IPS-11a (cell line): Measurements from ENCODE around the gene HOXA3.

Experiments used
- H3K4me3 ChIP-seq: one replicate; pipeline ENCODE4 v1.5.1; 2013; ENCODE audit warnings: low read depth, low read length, control low read depth

Gene HOXA3

DNA sequence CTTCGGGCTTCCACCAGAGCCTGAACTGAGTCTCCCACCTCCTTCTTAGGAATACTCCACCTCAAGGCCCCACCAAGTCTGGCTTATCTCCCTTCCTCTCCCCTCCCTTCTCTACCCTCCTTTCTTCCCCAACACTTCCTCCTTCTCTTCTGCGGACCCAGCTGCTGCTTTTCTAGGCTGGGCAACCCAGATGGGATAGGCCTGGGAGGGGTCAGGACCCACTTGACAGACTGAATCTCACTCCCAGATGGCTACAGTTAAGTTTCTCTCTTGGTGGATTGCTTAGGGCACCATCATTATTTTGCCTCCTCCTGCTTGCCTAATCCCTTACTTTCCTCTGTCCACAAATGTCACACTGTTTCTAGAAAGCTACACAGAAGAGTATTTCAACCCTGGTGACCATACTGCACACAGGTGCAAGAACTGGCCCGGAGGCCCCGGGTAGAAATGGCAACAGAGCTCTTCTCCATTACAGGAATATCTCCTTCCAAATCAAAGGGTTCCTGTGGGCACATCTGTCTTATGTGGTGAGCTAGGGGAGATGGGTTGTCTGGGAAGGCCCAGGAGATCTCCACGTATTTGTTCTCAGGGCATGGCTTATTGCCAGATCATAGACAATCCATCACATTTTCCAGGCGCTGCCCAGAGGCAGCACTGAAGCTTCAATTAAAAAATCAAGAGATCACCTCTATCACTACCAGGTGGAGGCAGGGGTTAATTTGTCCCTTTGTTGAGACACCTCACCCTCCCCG, 37.8 kb upstream of the HOXA3 start:
- no peak overlapping the region for H3K4me3 ChIP-seq

DNA sequence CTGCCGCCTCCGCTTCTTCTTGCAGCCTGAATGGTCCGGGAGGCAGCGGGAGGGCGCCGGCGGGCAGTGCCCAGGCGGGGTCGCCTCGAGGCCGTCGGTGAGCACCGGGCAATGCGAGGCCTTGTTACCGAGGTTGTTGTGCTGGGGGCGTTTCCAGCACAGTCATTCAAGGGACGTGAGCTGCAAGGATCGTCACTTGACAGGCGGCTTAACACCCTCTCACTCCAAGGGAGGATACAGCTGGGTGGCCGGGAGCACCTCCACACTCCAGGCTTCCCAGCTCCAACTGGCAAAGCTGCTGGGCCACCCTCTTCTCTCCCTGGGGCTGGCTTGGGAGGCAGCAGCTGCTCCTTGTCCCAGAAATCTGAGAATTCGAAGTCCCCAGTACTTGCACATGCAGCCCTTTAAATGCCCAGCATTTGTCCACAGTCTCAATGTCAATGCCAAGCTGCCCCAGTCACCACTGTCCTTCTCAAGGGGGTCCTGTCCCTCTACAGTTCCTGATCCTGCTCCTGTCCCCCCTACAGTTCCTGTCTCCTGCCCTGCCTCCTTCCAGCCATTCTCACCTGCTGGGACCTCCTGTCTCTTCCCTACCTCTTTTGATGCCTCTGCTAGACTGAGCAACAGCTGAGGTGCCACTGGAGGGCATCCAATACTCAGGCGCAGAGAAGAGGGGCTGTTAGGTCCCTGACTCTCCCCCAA, 37.1 kb upstream of the HOXA3 start:
- H3K4me3 ChIP-seq = no peak overlapping the region

DNA sequence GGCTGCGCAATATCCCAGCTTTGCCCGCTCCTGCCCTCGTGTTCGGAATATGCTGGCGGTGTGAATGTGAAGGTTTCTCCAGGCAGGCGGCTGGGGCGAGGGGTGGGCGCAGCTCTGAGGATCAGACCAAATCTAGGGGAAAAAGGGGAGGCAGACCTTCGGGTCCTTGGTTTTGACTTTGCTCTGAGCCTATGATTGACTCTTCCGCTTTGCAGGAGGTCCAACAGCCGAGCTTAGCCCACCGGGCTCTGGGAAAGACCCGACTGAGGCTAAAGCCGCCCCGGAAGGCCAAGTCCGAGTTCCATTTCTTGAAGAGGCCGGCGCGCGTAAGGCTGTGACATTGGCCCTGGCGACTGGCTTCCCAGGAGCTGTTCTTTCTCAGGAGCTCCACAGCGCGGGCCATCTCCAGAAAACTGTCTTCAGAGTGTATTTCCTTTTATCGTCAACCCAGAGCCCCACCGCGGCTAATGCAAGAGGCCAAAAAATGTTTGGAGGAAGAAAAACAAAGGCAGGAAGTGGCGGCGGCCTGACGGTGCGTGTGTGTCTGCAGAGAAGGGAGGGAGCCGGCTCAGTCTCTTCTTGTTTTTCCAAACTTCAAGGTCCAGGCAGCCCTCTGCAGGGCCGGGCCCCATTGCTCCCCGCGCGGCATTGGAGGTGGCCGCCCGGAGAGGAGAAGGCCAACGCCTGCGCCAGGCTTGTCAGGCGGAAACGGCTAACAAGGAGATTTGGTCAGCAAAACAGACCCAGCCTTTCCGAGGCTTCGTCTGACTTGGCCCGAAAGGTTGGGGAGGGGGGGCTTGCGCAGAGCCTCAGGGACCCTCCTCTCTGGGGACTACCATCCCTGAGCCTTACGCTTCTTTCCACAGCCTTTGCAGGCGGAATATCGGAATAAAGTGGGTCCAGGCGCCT, 36.3 kb upstream of the HOXA3 start:
- no peak overlapping the region for H3K4me3 ChIP-seq

DNA sequence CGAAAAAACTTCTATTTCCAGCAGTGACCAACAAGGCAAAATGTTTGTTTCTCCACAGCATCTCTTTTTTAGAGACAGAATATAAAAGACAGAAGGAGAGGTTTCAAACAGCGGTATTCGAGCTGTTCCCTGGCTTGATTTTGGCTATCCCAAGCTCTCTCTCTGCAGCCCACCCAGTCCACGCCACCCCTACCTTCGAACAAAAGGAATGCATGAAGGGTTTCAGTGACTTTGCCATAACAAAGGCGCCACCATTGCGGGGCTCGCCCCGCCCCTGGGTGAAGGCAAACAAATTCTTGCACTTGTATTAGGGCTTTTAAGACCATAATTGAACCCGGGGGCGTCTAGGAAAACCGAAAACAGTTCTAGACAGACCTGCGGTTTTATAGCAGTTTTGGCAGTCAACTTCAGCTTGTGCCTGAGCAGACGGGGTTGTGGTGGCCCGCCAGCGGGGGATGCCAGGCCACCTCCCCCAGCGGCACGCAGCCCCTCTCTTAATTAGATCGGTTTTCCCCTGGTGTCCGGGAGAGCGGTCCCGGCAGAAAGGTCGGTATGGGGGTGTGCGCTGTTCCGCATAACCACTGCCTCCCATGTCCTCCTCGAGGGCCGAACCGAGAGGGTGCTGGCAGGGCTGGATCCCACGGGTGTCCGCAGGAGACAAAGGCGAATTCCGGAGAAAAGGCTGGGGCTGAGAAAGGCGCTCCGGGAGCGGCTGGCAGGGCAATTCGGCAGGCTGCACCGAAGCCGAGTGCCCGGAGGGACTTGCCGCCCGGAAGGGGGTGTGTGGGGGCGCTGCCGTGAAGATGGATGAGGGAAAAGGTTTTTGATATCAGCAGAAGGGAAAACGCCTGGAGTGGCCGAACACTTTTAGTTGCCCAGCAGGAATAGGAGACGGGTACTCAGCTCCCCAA, 35.3 kb upstream of the HOXA3 start:
- no peak overlapping the region for H3K4me3 ChIP-seq

DNA sequence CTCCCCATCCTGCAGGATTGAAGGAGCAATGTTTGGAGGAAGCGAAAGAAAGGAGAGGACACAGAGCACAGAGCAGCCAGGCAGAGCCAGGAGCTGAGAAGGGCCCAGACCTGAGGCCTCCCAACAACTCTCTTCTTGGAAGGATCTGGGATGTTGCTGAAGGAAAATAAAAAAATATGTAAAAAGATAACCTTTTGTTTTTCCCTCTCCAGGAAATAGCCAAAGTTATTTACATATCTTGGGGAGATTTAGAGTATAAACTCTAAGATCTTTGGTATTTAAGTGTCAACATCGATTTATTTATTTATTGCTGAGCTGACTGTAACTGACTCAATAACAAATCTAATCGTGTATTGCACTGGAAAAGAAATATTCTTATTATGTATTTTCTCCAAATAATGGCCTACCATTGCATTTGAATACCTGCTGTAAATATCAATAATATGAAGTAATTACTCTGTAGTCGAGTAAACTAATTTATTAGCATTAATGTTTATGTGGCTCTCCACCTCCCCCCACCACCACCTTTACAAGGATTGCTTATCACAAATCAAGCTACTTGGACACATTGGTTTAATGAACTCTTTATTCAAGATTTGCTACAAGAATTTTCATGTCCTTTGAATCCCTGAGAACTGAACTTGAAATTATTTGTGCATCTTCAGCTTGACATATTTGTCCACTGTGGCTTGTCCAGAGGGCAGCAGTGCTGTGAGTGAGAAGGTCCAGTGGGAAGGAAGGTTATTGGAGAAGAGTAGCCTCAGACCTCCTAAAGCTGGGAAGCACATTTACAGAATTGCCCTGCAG, 34.5 kb upstream of the HOXA3 start:
- no peak overlapping the region for H3K4me3 ChIP-seq

DNA sequence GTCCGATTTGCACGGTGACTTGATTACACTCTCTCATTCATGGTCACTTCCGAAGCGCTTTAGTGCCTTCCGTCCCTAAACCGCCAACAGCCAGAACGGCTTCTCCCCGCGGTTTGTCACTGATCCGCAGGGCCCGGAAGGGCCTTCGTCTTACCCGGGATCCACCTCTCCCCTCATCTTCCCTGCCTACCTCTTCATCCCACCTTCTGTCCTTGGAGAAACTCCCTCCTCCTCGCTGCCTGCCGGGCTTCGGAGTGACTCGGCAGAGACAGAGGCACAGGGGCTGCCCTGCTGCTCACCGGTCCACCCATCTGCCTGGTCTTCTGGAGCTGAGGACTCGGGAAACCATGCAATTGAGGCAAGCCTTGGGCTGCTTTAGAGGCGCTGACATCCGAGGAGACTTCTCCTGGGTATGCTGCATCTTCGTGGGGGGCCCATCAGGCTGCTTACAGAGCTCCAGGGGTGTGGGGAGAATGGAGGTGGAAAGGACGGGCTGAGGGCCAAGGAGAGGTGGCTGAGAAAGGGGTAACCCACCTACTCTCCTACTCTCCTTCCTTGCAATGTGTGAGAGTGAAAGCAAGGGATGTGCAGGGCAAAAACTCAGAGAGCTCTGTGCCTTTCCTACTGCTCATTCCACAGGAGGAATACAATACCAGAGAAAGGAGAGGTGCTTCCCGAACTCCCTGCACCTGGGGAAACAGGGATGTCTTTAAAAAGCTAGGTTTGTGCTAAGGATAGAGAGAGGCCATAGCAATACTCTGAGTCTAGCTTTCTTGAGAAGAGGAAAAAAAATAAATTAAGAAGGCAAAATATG, 33.7 kb upstream of the HOXA3 start:
- no peak overlapping the region for H3K4me3 ChIP-seq

DNA sequence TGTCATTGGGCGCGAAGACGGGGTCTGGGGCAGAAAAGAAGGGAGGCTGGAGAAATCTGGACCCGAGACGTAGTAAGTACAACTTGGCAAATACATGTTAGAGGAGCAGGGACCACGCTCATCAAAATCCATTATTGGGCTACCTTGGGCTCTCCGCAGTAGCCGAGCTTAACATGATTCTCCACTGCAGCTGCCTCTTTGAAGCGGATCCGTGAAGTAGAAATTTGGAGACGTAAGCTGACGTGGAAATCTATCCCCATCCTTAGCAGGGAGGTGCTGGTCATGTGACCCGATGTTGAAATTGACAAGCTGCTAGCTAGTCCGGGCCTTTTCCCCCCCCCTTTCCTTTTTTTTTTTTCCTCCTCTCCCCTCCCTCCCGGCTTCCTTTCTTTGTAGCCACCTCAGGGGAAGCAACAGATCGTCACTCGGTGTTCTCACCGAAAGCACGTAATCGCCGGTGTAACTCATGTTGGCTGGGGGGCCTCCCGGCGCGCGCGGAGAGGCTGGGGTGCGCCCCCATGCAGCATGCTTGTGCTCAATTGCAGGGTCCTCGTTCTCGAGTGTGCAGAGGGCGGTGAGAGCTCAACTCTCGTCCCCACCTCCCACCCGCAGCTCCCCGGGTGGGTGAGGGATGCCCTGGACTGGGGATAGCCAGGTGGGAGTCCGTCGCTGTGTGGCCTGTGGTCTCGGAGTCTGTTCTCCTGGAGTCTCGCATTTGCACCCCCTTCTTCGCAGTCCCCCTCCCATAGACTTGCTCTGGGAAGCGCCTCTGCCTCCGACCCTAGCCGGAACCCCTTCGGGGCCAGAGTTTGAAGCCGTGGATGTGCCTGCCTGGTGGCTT, 32.9 kb upstream of the HOXA3 start, which contains the start of gene HOXA11:
Gene HOXA11 (minus strand): TSS at position 220 of the 841 bp plus-strand sequence. CDS start 88 bp downstream, at position 132.
- H3K4me3 ChIP-seq = no peak within 1 kb of the TSS

DNA sequence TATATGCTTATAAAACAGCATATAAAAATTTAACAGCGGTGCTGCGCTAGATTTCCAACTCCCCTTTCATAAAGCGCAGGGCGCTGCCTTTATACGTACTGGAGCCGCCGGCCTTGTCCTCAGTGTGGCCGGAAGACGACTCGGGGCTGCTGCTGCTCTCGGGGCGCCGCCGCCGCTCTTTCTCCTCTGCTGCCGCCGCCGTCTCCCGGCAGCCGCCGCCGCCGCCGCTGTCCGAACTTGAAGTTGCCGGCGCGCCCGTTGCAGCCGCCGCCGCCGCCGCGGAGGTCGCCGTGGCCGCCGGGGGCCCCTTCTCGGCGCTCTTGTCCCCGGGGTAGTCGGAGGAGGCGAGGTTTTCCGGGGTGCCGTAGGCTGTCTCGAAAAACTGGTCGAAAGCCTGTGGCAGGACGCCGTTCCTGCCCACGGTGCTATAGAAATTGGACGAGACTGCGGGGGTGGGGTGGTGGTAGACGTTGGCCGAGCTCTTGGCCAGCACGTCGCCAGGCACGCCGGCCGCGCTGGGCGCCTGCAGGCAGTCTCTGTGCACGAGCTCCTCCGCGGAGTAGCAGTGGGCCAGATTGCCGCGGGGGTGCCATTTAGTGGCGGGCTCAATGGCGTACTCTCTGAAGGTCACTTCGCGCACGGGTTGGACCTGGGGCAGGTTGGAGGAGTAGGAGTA, 32.1 kb upstream of the HOXA3 start:
- H3K4me3 ChIP-seq = no peak overlapping the region

DNA sequence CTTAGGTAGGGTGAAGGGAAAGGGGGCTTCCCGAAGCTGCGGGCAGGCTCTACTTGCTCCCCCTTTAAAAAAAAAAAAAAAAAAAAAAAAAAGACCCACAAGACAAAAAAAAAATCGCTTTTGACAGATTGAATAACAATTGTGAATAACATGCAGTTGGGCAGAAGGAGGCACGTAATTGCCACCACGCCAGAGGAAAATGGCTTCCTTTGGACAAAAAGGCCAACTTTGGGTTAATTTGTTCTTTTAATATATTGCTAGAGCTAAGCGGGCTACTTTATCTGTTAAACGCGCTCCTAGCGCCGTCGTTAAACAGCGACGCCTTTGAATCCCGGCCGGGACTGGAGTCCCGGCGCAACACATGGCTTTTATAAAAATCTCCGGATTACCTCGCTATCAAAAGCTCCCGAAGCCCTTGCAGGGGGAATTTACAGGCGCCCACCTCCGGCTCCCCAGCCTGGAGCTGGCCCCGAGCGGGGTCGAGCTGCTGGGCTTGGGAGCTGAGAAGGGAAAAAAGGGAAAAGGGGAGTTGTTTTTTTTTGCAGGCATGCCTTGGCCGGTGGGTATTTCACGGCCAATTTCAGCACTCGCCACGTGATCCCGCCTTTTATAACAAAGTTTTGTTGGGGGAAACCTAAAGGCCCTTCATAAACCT, 31.4 kb upstream of the HOXA3 start:
- no peak overlapping the region for H3K4me3 ChIP-seq

DNA sequence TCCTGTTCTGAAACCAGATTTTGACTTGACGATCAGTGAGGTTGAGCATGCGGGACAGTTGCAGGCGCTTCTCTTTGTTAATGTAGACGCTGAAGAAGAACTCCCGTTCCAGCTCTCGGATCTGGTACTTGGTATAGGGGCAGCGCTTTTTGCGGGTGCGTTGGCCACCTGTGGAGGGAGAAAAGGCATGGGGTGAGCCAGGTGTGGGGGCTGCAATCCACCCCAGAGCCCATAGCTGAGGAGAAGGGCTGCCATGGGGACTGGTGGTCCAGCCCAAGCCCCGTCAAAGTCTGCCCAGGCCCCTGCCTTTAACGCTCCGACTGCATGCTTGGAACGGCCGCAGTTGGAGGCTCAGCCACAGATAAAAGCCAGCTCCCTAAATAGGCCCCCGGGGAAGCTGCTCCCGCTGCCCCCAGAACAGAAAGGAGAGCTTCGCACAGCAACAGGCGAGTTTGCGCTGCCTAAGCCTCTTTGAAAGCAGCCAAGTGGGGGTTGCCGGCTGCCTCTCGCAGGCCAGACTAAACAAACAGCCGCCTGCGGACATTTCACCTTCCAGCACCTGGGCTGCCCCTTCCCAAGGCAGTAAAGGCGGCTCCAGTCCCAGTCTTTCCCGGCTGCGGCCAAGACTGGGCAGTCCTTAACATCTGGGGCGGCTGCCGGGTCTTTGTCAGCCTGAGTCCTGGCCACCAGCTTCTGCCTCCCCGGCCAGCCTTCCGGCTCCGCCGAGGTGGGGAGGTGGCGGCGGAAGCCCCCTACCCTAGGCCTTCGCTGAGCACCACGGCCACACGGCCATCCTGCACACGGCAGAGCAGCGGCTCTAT, 30.7 kb upstream of the HOXA3 start:
- H3K4me3 ChIP-seq = no peak overlapping the region

DNA sequence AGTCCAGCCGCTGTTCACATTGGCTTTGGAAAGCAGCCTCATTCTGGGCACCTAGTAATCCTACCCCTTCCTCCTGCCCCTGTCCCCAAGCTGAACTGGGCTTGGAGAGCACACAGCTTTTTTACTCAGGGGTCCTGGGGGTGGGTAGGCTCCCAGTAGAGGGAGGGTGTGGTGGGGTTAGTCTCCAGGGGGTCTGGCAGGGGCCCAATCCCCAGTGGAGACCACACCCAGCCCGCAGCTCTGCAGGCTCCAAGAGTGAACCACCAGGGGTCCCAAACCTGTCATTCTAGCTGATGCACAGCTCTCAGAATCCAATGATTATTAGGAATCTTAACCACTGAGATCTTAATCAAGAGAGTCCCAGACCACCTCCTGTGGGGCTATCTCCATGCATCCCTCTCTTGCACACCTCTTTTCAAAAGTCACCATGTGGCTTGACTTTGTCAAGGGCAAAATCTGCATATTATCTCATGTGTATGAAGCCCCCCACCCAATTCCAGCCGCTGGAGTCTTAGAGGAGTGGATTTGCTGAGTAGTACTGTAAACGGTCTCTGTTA, 30.0 kb upstream of the HOXA3 start:
- no peak overlapping the region for H3K4me3 ChIP-seq

DNA sequence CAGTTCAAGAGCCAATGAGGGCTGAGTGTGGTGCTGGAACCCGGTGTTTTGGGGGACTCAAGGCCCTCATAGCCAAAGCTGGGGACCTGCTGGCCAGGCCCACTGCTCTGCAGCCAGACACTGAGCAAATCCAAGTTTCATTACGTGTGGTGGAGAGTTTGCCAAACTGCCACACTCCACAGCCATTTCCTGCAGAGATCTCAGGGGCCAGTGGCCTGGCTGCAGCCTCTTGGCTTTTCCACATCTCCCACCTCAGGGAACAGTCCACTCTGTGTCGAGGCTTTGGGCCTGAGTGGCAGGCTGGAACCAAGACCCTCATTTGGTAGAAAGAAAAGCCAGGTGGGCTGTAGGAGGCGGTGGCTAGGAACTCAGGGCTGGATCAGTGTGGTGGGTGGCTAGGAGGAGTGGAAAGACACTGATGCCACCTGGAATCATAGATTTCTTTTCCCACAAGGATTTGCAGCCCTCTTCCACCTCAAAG, 29.5 kb upstream of the HOXA3 start:
- no peak overlapping the region for H3K4me3 ChIP-seq

DNA sequence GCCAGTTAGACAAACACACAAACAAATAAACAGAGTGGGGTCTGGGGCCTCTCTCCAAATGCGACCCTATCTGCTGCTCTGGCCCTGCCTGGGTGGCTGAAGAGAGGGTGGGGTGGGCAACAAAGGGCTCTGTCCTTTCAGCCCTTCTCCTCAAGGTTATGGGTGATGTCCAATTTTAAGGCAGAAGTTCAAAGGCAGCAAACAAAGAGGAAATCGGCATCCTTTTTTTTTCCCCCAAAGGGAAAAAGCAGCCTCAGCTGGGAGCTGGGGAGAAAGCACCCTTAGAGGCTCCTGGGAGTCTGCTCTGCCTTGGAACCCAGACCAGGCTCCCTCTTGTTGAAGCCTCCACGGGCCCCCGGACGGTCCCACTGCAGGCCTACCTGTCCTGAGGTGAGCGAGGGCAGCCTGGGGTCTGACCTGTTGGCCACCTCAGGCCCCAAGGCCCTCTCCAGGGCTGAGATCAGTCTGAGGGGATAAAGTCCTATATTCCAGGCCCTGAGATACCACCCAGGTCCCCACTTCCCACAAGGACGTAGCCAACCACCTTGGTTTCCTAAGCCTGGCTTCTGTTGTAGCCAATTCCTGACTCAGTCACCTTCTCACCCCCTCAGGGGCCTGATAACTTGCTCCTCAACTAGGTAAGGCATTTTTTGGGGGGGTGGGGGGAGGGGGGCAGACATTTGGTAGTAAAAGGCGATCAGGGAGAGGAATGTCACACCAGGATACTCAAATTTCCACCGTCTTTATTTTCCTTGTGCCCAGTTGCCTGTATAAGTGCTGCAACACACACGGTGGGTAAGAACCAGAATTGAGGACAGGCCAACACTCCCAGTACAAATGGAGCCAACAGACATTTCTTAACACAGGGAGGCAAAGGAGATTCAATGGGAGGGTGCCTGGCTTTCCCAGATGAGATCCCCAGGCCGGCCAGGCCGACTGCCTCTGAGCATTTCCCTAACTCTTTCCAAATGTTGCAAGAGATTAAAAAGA, 28.3 kb upstream of the HOXA3 start:
- H3K4me3 ChIP-seq = no peak overlapping the region
